GM10266 (cell line): Measurements from ENCODE around the gene TCAP.
A peak's percentile ranks its signal among the peaks of the same experiment; 100 is the strongest.

Source experiments
- DNase-seq: peaks from one replicate; pipeline ENCODE4 v3.0.0; 2012; ENCODE audit errors: extremely low spot score
- TF ChIP-seq, protein P1 (sequence below): IDR thresholded peaks from 2 replicates; pipeline ENCODE4 v1.5.1; 2012; ENCODE audit warnings: mild to moderate bottlenecking, low read depth; ENCODE audit not compliant: control insufficient read depth, insufficient read depth; ENCODE audit errors: missing control alignments

Gene TCAP

DNA sequence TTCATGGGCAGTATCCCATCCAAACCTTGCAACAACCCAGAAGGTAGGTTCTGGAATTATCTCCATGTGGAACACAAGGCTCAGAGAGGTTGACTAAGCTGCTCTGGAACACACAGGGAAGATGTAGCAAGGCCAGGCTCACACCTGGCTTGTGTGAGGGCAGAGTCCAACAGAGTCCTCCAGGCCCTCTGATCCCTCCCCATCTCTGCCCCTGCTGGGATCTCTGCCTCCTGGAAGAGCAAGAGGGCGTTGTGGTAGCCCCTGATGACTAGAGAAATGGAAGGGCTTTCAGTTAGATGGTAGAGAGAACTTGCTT, 45.4 kb upstream of the TCAP start:
- DNase-seq = no peak
- TF ChIP-seq, protein P1, sequence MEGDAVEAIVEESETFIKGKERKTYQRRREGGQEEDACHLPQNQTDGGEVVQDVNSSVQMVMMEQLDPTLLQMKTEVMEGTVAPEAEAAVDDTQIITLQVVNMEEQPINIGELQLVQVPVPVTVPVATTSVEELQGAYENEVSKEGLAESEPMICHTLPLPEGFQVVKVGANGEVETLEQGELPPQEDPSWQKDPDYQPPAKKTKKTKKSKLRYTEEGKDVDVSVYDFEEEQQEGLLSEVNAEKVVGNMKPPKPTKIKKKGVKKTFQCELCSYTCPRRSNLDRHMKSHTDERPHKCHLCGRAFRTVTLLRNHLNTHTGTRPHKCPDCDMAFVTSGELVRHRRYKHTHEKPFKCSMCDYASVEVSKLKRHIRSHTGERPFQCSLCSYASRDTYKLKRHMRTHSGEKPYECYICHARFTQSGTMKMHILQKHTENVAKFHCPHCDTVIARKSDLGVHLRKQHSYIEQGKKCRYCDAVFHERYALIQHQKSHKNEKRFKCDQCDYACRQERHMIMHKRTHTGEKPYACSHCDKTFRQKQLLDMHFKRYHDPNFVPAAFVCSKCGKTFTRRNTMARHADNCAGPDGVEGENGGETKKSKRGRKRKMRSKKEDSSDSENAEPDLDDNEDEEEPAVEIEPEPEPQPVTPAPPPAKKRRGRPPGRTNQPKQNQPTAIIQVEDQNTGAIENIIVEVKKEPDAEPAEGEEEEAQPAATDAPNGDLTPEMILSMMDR = no peak

DNA sequence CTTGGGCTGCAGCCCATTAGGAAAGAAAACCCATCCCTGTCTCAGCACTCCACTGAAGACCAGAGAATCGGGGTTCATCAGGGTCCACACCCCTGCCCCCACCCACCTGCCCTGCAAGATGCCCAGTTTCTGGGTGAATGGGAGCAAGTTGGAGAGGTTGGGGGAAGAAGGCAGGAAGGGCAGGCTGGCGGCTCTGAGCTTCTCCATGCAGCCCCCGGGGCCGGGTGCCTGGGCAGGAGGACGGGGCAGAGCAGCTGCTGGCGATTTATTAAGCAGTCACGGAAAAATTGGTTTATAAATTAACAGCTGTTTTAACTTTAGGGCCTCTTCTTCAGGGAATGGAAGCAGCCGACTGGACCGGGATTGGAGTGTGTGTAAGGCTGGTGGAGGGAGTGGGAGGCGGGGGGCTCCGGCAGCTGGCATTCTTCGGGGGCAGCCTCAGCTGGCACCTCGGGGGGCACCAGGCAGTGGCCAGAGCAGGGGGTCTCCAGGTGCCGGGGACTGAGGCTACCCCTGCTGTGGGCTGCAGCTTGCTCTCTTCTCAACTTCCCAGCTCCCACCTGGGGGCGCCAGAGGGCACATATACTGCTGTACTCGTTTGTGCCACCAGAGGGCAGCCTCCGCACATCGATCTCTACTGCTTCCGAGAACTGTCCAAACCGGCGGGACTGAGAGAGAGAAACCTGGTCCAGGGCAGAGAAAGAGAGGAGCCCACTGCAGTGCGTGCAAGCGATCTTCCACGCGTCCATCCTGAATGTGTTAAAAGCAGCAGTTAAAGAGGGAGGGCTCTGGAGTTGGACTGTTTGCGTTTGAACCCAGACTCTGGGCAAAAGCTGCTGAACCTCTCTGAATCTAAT, 43.4 kb upstream of the TCAP start:
- DNase-seq = peak; percentile 92
- TF ChIP-seq, protein P1 = peak; percentile 100

DNA sequence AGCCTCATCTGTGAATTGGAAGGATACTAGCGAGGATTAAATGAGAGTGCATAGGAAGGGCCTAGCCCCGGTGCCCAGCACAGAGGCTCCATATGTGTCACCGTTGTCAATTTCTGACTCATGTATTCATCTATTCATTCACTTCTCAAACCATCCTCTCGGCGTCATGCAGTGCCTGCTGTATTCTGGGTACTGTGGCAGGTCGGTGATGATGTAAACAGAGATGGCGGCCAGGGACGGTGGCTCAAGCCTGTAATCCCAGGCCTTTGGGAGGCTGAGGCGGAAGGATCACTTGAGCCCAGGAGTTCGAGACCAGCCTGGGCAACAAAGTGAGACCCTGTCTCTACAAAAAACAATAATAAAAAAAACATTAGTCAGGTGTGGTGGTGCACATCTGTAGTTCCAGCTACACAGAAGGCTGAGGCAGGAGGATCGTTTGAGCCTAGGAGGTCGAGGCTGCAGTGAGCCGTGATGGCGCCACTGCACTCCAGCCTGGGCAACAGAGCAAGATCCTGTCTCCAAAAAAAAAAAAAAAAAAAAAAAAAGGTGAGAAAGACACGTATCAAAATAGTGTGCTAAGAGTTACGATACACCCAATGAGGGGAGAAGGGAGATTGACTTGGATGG, 42.7 kb upstream of the TCAP start:
- no peak for DNase-seq
- TF ChIP-seq, protein P1 = no peak

DNA sequence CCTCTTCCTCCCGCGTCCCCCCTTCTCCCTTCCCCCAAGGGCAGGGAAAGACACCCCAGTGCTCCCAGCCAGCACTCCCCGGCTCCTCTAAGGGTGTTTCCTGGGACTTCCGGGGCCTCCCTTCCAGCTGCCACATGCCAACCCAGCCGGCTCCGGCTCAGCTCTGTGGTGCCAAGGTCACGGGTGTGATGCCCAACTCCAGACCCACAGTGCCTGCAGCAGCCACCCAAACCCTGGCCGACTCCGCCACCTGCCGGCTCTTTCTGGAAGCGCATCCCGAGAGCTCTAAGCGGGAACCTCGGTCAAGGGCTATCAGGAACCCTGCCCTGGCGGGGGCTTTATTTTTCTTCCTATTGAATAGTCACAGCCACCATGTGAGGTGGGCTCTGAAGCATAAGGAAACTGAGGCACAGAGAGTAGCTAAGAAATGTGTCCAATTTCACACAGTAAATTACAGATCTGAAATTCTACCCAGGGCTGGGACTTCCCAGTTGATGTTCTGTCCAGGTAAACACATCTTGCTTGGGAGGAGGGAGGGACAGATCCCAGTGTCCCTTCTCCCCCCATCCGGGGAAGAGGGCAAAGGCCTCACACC, 41.7 kb upstream of the TCAP start:
- peak; percentile 86 for DNase-seq

DNA sequence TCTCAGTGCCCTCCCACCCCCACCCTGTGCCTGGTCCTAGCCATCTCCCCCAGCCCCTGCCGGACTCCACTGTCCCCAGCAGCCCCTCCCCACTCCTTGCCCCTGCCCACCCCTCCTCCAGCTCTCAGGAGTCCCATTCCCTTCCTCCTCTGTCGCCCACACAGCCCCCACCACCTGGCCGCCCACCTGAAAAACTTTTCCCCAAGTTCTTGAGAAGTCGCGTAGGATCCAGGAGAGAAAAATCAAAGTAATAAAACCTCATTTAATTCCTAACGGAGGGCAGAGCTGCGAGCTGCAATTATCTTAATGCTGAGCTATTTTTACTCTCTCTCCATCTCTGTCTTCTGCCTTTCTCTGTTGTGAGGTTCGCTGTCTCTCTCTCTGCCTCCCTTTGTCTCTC, 40.8 kb upstream of the TCAP start:
- DNase-seq = no peak

More for the DNA sequence above, 41.7 kb upstream of the TCAP start:
- TF ChIP-seq, protein P1 = peak; percentile 95

DNA sequence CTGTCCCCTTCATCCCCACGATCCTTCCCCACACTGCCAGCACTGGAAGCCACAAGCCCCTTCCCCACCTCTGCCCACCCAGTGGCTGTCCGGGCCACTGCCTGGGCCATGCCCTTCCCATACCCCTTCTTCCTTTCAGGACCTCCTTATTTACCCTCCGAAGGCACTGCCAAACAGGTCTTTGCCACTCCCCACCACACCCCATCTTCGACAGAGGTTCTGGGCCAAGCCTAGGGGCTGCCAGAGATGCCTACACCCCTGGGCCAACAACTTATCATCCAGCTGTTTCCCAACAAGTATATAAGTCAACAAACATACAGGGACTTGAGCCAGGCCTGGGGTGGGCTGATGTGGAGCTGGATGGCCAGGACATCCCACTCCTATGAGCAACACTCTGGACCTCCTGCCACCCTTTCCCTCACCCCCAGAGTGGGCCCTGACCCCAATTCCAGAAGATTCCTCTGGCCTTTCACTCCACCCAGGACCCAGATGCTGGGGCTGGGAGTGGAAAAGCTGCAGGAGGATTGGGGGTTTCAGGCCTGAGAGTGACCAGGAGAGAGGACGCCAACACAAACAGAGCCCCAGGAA, 39.9 kb upstream of the TCAP start:
- TF ChIP-seq, protein P1 = no peak
- no peak for DNase-seq

More for the DNA sequence above, 40.8 kb upstream of the TCAP start:
- TF ChIP-seq, protein P1 = no peak
